PFSK-1 (cell line): Measurements from ENCODE around the gene RNASEH2C.
A peak's percentile ranks its signal among the peaks of the same experiment; 100 is the strongest.

Experiments used
- POLR2AphosphoS5 ChIP-seq: IDR thresholded peaks from 2 replicates; pipeline ENCODE4 v1.6.1; 2012; ENCODE audit warnings: low read depth, mild to moderate bottlenecking, control low read depth, low read length, moderate library complexity
- TAF1 ChIP-seq: IDR thresholded peaks from 2 replicates; pipeline ENCODE4 v1.6.1; 2012; ENCODE audit warnings: low read length, control low read depth, borderline replicate concordance; ENCODE audit not compliant: insufficient read depth
- TF ChIP-seq, protein P1 (sequence below), 2 experiments: IDR thresholded peaks; 2 replicates each; pipeline versions ENCODE4 v1.6.1 to v1.8.0; 2011 to 2012; ENCODE audit warnings: low read depth in 2 of 2, low read length in 2 of 2, control low read depth in 1 of 2, inconsistent platforms in 1 of 2, mild to moderate bottlenecking in 1 of 2, moderate library complexity in 1 of 2; ENCODE audit not compliant: insufficient read depth in 1 of 2

DNA sequence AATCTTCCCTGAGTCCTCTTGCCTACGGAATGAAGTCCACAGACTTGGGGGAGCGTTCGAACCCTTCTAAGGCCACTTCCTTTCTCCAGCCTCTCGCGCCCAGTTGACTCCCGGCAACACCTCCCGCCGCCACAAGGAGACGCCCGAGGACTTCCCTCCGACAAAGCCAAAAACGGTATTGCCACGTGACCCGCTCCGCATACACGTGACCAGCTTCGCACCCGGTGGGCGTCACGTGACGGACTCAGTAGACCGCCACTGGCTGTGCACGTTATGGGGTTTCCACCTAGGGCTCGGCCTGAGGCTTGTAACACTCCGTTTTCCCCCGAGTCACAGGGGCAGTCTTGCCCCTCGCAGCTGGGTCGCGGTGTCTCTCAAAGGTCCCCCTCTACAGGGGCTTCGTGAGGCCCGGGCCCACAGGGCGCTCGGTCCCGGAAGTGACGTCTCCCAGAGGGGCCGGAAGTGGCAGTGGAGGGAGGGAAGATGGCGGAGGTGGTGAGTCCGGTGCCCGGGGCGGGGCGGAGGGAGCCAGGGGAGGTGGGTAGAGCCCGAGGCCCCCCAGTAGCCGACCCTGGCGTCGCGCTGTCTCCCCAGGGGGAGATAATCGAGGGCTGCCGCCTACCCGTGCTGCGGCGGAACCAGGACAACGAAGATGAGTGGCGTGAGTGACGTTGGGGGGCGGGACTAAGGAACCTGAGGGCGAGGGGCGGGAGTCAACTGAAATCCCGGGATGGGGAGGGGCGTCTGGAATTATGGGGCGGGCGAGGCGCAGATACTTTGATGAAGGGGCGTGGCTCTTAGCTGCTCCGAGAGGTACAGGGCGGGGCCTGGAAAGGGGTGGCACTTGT is 8.6 kb downstream of the RNASEH2C start, which contains the start of gene KAT5:
- TF ChIP-seq TAF1 (peak; percentile 81; the same call in 1 of the 2 replicates), POLR2AphosphoS5 (no peak; the same call in 1 of the 2 replicates)
- TF ChIP-seq, protein P1, sequence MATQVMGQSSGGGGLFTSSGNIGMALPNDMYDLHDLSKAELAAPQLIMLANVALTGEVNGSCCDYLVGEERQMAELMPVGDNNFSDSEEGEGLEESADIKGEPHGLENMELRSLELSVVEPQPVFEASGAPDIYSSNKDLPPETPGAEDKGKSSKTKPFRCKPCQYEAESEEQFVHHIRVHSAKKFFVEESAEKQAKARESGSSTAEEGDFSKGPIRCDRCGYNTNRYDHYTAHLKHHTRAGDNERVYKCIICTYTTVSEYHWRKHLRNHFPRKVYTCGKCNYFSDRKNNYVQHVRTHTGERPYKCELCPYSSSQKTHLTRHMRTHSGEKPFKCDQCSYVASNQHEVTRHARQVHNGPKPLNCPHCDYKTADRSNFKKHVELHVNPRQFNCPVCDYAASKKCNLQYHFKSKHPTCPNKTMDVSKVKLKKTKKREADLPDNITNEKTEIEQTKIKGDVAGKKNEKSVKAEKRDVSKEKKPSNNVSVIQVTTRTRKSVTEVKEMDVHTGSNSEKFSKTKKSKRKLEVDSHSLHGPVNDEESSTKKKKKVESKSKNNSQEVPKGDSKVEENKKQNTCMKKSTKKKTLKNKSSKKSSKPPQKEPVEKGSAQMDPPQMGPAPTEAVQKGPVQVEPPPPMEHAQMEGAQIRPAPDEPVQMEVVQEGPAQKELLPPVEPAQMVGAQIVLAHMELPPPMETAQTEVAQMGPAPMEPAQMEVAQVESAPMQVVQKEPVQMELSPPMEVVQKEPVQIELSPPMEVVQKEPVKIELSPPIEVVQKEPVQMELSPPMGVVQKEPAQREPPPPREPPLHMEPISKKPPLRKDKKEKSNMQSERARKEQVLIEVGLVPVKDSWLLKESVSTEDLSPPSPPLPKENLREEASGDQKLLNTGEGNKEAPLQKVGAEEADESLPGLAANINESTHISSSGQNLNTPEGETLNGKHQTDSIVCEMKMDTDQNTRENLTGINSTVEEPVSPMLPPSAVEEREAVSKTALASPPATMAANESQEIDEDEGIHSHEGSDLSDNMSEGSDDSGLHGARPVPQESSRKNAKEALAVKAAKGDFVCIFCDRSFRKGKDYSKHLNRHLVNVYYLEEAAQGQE (IDR thresholded peaks at IDR 0.05; ENCODE audit: insufficient read depth in 1 of 2, low read depth in 2 of 2, low read length in 2 of 2) = 0 out of 4 replicates have a peak, but pooled peaks of 1 of the 2 experiments have one; percentile 29
